Fibroblast of pulmonary artery (primary cell): ENCODE measurements around the gene SLC7A4.

ENCODE experiments used
- DNase-seq: peaks from one replicate; pipeline ENCODE4 v3.0.0-alpha.2; 2010; ENCODE audit warnings: low read depth
- H3K4me3 ChIP-seq: replicated peaks from 2 replicates; pipeline ENCODE4 v1.5.1; 2011; ENCODE audit warnings: low read depth, mild to moderate bottlenecking, control low read depth, low read length, moderate library complexity
- CTCF ChIP-seq: IDR thresholded peaks from 2 replicates; pipeline ENCODE4 v1.5.1; 2011; ENCODE audit warnings: mild to moderate bottlenecking, control low read depth, low read length, inconsistent platforms; ENCODE audit errors: missing control alignments

SLC7A4 gene

GRCh38 chr22:20992456-20993303, 39.7 kb downstream of the SLC7A4 start:
- DNase-seq: no peak
- TF ChIP-seq CTCF: no peak
- no peak overlapping the region for H3K4me3 ChIP-seq

- DNase-seq: no peak
- TF ChIP-seq CTCF: no peak
- H3K4me3 ChIP-seq: no peak overlapping the region
Observed at GRCh38 chr22:20992056-20992442, 40.3 kb downstream of the SLC7A4 start.

GRCh38 chr22:20991252-20992055, 40.9 kb downstream of the SLC7A4 start:
- no peak for DNase-seq
- no peak for TF ChIP-seq CTCF
- no peak overlapping the region for H3K4me3 ChIP-seq

GRCh38 chr22:20990184-20991180, 41.9 kb downstream of the SLC7A4 start:
- no peak for DNase-seq
- no peak overlapping the region for H3K4me3 ChIP-seq
- TF ChIP-seq CTCF: no peak

GRCh38 chr22:20989323-20990138, 42.8 kb downstream of the SLC7A4 start:
- no peak overlapping the region for H3K4me3 ChIP-seq
- DNase-seq: no peak
- TF ChIP-seq CTCF: no peak
